GM19372 (cell line): ENCODE results near the gene RABGAP1L.
"Not testable (repeated sequence)": the region's sequence is repeated elsewhere in the genome, so short reads cannot be mapped to it uniquely, and the experiment has no call there.

Experiments
- ATAC-seq: cut with Tn5 transposase; IDR thresholded peaks from one replicate; pipeline ENCODE4 v1.9.1; 2021; ENCODE audit warnings: mild to moderate bottlenecking, low read depth, moderate library complexity; ENCODE audit not compliant: unreplicated experiment

RABGAP1L gene

DNA sequence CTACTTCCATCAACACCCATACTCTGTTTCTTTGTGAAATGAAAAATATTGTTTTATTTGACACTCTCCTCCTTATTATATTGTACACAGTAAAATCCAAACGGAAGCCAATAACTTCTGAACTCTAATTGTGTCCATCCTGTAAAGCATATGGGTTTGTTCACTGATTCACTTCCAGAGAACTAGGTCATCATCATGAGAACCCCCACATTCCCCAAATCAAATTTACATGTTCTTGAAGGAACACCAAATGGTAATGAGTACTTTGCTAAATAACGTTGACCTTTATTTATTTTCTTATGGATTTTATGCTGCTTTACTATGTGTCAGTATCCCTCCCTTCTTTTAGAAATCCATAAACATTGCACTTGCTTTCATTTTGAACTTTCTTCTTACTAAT lies 627.0 kb downstream of the RABGAP1L start:
- ATAC-seq: no peak

DNA sequence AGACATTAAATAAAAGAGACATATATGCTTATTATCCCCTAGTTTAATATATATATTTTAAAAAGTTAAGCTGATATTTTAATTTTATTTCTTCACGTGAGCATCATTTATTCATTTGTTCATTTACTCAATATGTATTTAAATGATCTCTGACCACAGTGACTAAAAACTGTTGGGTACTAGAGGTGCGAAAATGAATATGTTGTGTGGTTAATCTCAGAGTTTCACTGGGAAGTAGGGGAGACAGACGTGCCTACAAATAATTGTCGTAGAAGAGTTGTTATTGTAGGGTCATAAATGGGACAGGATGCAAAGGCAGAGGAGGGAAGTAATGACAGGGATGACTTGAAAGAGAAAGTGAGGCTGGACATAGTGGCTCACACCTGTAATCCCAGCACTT lies 627.4 kb downstream of the RABGAP1L start:
- peak; percentile 68 for ATAC-seq

DNA sequence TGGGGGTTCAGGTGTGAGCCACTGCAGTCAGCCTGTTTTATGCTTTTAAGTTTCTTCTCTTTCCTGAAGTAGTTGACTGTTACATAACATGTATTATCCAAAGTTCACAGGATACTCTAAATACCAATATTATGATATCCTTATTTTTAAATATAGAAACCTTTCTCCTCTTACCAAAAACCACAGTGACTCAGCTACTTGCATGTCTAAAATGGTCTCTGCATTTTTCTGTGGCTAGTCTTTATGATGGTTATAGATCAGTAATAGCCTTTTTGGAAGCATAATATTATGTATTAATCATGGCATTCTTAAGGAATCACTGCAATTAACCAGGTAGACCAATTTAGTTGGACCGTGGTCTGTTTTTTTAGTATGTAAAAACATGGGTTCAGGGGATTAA lies 629.7 kb downstream of the RABGAP1L start:
- no peak for ATAC-seq

DNA sequence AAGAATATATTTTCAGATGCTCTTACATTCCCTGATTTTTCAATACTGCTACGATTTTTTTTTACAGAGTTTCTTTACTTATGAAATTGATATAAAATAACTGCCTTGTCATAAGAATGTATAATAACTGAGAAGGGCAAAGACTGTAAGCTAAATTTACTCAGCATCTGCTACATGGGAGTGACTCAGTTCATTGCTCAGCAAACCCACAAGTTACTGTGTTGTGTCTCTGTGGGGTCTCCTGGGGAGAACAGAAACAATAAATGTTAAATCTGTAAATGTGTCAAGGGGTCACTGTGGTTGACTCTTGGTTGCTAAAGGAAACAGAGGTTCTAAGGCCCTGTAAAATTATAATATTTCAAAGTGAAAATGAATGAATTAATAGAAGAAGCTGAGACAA lies 630.1 kb downstream of the RABGAP1L start:
- ATAC-seq: peak; percentile 62

DNA sequence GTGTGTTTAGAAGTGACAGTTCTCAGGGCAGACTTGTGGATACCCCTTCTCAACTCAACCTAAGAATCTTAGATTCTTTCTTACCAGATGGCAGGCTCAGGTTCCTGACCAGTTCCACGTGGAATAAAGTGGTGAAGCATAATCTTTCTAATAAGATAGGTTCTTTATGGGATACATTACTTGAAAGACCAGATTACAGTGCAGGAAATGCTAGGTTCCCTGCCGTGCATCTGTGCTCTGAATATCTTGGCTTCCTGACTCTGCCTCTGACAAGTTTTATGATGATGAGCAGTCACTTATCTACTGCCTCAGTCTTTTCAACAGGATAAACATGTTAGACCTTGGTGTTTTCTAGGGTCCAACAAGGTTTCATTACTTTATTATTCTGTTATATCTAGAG lies 632.5 kb downstream of the RABGAP1L start:
- no peak for ATAC-seq

DNA sequence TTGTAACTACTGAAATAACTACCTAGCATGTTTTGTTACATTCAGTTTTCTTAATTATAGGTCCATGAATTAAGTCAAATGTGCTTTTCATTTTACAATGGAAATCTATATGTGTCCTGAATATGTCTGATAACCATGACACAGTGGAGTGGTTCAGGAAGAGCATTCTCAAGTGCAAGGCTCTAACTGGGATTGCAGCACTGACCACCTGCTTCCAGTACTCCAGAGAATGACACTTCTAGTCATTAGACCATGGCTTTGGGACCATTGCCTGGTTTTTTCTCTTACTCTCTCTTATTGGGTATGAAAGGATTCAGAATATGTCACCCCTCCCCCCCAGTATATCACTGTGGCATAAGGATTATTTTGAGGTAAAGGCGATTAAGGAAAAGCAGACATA lies 635.5 kb downstream of the RABGAP1L start:
- no peak for ATAC-seq

DNA sequence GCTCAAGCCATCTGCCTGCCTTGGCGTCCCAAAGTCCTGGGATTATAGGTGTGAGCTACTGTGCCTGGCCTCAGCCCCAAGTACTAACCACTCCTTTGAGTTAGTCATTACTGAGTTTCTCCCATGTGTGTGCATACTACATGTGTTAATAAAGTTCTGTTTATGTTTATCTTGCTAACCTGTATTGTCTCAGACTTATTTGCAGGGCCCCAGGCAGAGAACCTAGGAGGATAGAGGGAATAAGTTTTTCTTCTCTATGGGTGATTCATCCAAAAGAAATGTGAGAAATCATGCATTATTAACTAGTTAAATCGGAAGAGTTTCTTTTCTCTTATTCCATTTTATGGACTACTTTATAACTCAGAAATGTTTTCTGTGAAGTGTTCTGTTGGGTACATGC lies 636.5 kb downstream of the RABGAP1L start:
- ATAC-seq: no peak

DNA sequence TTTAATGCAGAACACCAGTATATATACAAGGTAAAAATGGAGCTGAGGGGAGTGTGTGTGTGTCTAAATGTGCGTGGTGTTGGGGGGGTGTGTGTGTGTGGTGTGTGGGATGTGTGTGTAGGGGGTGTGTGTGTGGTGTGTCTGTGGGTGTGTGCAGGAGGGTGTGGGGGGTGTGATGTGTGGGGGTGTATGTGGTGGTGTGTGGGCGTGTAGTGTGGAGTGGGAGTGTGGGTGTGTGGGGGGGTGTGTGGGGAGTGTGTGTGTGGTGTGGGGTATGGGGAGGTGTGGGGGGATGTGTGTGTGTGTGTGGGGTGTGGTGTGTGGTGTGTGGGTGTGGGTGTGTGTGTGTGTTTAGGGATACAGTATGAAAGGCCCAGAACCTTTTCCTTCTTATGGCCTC lies 638.1 kb downstream of the RABGAP1L start:
- no peak for ATAC-seq

DNA sequence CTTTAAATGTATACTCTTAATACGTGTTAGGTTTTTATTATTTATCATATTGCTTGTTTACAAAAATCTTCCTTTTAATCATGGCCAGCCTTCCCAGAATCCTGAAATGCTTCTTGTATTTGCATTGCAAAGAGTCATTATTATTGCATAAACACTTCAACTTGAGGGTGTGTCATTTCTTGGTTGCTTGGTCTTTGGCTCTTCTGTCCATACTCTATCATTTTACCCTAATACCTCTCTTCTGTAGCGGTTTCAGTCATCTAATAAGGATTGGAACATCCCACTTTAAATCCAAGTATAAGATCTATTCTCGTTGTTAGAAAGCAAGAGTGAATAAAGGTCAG lies 639.8 kb downstream of the RABGAP1L start:
- peak; percentile 13 for ATAC-seq

DNA sequence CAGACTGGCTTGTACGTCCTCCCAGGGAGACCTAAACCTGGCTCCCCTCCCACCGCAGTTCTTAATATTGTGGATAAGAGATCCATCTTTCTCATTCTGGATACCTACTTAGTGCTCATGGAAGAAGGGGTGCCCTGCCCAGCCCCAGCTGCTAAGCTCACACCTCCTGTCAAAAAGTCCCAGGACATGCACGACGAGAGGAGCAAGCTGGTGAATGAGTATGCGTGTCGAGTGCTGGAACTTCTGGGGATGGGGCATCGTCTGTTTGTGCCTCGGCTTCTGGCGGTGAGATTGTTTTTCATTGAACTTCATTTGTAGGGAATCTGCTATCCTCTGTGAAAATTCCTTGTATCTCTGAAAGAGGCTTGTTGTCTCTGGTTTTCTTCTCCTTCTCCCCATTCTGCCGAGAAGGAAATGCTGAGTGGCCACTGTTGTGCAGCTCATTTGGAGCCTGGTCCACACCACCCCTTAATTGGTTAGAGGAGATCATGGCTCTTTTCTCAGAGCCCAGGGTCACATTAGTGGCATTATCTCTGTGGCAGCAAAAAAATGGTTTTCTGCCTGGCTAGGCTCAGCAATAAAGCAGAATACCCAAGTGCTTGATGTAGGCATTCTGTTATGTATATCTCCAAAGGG lies 641.0 kb downstream of the RABGAP1L start:
- no peak for ATAC-seq

DNA sequence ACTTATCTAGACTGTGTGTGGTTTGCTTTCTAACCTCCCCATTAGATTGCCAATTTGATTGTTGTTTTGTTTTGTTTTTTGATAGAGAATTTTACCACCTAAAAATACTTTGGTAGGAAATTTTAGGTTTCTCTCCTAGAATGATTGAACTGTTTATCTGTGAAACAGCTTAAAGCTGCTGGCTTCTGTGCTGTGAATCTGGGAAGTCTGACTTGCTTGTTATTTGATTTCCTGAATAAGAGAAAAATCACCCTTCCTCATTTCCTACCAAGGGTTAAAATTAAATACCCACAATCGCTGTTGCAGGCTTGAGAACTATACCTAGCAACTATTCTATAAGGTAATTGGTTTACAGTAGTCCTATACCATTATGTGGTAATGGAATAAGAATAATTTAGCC lies 641.6 kb downstream of the RABGAP1L start:
- ATAC-seq: no peak

DNA sequence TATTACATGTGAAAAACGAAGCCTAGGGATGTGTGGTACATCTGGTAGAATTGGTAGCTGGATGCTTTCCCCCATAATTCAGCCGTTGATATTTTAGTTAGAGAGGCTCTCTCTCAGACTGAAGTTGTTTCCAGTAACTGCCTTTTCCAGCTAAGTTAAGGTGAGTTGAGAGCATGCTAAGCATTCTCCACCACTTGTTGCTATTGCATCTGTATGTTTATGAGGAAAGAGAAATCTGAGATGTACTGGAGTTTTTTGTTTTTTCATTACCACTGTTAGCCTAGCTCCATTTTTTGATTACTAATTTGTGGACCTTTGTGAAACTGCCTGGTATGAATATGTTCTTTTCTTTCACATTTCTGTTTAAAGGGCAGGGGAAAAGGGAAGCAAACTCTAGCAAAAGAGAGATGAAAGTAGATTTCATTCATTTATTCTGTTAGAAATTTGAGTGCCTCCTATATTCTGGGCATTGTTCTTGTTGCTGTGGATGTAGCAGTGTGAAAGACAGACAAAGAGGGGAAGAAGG lies 650.5 kb downstream of the RABGAP1L start:
- ATAC-seq: no peak

DNA sequence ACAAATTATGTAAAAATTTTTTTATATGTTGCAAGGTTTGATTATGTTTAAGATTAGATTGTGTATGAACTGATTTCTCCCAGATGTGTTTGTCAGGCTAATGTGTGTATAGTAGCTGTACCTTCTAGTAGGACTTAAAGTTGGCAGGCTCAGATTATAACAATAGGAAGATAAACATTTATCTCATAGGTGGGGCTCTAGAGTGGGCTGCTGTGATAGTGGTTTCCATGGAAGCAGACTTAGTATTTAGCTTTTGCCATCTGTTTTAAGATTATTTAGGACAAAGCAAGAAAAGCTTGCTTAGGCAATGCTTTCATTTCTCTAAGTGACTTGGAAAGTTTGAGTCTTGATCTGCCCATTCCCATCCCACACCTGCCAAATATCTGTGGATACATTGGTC lies 652.7 kb downstream of the RABGAP1L start:
- ATAC-seq: no peak

DNA sequence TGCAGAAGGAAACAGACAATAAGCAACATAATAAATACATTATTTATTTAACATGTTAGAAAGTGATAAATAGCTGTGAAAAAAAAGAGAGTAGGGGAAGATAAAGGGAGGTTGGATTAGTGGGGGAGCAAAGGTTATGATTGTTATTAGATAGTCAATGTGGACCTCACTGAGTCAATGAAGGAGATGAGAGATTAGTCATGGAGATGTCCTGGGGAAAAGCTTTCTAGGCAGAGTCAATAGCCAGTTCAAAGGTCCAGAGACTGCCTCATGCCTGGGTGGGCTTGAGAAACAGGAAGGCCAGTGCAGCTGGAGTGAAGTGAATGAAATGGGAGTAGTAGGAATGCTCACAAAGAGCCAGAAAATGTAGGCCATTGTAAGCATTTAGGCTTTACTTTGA lies 653.3 kb downstream of the RABGAP1L start:
- ATAC-seq: no peak

DNA sequence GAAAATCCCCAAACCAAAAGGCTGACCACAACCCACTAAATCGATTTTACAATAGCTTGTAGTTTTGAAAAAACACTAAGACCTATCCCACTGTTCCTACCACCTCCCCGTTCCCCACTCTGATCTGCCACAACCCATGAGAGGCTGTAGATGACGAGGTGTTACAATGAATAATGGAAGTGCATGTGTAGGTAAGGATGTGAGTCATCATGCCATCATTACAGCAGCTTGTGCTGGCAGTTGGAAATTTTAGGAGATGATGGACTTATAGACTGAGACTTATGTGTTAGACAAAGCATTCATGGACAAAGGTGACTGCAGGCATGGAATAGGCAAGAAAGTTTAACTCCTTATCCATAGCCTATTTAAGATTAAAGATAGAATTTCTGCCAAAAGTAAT lies 655.7 kb downstream of the RABGAP1L start:
- peak; percentile 32 for ATAC-seq

DNA sequence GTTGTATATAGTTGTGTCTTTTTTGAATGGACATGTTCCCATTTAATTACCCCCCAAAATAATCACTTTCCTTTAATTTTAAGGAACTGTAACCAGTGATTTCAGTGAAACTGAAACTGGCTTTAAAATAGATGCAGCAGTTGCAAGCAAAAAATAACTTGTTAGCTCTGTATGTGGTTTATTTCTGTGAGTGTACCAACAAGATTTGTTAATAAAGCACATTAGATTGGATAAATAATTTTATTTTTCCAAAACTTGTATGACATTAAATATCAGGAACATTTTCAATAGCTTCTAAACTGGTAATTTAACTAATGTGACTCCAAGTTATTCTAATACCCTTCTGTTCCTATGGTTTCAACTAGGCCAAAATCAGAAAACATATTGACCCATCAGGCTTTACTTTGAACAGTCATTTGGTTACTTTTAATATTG lies 656.2 kb downstream of the RABGAP1L start:
- peak; percentile 49 for ATAC-seq

DNA sequence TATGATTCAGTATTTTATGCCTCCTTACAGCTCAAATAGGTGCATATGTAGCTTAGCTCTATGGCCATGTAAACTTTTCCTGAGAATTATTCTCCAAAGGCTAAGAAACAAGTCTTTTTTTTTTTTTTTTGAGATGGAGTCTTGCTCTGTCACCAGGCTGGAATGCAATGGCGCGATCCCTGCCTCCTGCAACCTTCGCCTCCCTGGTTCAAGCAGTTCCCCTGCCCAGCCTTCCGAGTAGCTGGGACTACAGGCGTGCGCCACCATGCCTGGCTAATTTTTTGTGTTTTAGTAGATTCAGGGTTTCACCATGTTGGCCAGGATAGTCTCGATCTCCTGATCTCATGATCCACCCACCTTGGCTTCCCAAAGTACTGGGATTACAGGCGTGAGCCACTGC lies 657.3 kb downstream of the RABGAP1L start:
- ATAC-seq: not testable (repeated sequence)

DNA sequence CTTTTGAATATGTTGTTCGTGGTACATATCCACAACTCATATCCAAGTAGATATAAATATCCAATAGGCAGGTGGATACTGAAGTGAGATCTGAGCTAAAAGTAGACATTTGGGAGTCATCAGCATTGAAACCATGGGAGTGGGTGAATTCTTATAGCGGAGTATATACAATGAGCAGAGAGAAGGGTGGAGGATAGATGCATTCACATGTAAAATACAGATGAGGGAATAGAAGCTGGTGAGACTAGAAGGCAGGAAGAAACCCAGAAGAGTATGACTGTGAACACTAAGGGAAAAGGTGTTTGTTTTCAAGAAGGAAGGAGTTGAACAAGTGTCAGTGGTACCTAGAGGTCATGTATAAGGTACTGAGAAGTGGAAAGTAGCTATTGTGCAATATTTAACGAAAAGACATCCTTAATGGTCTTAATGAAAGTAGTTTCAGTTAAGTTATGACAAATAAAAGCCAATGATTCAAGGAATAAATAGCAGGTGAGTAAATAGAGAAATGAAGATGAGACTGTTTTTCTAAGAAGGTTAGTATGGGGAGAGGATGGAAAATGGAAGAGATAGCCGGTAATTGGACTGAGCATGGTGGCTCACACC lies 658.8 kb downstream of the RABGAP1L start:
- ATAC-seq: no peak

DNA sequence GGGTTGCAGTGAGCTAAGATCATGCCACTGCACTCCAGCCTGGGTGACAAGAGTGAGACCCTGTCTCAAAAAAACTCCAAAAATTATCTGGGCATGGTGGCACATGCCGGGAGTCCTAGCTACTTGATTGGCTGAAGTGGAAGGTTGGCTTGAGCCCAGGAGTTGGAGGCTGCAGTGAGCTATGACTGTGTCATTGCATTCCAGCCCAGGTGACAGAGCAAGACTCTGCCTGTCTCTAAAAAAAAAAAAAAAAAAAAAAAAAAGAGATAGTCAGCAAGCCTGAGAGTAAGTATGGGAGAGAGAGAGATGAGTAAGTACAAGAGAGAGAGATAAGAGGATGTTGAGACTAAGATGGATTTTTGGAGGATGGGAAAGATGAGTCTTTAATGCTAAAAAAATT lies 659.6 kb downstream of the RABGAP1L start:
- ATAC-seq: no peak

DNA sequence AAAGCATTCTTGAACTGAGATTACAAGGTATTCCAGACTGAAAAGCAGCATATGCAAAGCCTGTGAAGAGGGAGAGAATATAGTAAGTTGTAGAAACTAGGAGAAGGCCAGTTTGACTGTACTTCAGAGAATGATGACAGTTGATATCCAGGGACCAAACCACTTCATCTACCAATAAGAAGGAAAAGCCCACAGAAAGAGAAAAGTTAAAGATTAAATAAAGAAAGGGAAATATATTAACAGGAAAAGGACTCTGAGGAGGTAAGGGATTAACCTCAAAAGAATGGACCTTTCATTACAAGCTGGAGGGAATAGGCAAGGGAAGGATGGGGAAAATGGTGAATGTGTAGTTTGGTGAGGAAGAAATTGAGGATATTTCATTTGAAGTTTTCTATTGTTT lies 660.3 kb downstream of the RABGAP1L start:
- no peak for ATAC-seq

DNA sequence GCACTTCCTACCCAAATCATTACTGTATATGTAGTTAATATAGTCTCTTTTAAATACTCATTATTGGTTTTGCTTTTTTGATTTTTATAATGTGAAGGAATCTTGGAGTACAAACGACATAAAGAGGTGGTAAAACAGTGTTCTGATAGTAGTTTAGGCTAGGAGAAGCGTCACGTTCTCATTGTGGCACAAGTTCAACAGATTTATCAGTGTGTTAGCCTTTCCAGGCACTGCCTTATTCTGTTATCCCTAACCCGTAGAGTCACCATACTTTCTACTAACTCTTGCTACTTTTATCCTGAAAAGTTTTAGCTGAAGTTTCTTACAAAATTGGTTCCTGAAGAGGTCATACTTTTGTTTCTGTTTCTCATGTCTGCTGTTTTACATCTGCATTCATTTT lies 665.8 kb downstream of the RABGAP1L start:
- no peak for ATAC-seq

DNA sequence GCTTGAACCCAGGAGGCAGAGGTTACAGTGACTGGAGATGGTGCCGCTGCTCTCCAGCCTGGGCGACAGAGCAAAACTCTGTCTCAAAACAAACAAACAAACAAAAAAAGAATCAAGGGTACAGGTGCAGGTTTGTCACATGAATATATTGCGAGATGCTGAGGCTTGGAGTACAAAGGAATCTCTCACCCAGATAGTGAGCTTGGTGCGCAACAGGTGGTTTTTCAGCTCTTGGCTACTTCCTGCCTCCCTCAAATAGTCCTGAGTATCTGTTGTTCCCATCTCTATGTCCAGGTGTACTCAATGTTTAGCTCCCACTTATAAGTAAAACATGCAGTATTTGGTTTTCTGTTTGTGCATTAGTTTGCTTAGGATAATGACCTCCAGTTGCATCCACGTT lies 666.5 kb downstream of the RABGAP1L start:
- ATAC-seq: no peak
